ENCODE measurements around the gene SHLD1. TPM values are rescaled to one million over a fixed set of nuclear protein-coding genes. Genes with fewer than 3 reads are reported as not detected.

The SHLD1 gene
- total RNA-seq, 1 donor from 2014 or later, result 4.1 TPM

GRCh38 chr20:5785146-5785545, 34.9 kb downstream of the SHLD1 start:
- H3K27ac Mint-ChIP-seq, result peak overlapping the region; percentile 78
- H3K36me3 Mint-ChIP-seq, result peaks cover 5% of the 10 kb centered on the region
- no peaks in the 10 kb centered on the region for H3K27me3 Mint-ChIP-seq
- no peak for DNase-seq (ENCODE audit: extremely low spot score, unreplicated experiment)
- no peak overlapping the region for H3K4me3 Mint-ChIP-seq
- TF ChIP-seq CTCF (conservative IDR thresholded peaks at IDR 0.05), result no peak
- peaks cover 31% of the 10 kb centered on the region for H3K4me1 Mint-ChIP-seq (ENCODE audit: unreplicated experiment)
- peaks cover 5% of the 10 kb centered on the region for H3K9me3 Mint-ChIP-seq

GRCh38 chr20:5786930-5787795, 37.0 kb downstream of the SHLD1 start:
- H3K4me1 Mint-ChIP-seq (ENCODE audit: unreplicated experiment), result peaks cover 24% of the 10 kb centered on the region
- H3K27me3 Mint-ChIP-seq, result no peaks in the 10 kb centered on the region

DNA sequence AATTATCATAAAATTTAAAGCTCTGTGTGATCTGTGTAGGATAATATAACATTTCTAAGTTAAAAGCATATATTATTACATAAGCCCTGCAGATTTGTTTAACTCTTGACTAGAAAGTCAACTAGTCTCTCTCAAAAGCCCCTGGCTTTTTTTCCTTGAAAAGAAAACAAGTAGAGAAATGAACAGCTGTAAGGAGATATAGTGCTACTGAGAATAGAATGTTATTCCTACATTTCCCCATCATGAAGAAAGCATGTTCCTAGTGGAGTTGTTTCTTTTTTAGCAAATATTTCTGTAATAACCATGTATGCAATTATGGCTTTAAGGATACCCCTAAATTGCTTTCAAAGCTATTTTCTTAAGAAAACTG, 37.6 kb downstream of the SHLD1 start:
- no peaks in the 10 kb centered on the region for H3K36me3 Mint-ChIP-seq
- peaks cover 5% of the 10 kb centered on the region for H3K9me3 Mint-ChIP-seq
- H3K4me1 Mint-ChIP-seq (ENCODE audit: unreplicated experiment), result peaks cover 22% of the 10 kb centered on the region
- no peak overlapping the region for H3K4me3 Mint-ChIP-seq
- TF ChIP-seq CTCF (conservative IDR thresholded peaks at IDR 0.05), result no peak
- DNase-seq (ENCODE audit: extremely low spot score, unreplicated experiment), result no peak
- H3K27me3 Mint-ChIP-seq, result no peaks in the 10 kb centered on the region
- no peak overlapping the region for H3K27ac Mint-ChIP-seq

More at GRCh38 chr20:5786930-5787795, 37.0 kb downstream of the SHLD1 start:
- no peak for TF ChIP-seq CTCF (conservative IDR thresholded peaks at IDR 0.05)
- Mint-ChIP-seq H3K4me3 (no peak overlapping the region), H3K9me3 (peaks cover 5% of the 10 kb centered on the region), H3K36me3 (no peaks in the 10 kb centered on the region), H3K27ac (peak overlapping the region; percentile 11)
- DNase-seq (ENCODE audit: extremely low spot score, unreplicated experiment), result no peak

DNA sequence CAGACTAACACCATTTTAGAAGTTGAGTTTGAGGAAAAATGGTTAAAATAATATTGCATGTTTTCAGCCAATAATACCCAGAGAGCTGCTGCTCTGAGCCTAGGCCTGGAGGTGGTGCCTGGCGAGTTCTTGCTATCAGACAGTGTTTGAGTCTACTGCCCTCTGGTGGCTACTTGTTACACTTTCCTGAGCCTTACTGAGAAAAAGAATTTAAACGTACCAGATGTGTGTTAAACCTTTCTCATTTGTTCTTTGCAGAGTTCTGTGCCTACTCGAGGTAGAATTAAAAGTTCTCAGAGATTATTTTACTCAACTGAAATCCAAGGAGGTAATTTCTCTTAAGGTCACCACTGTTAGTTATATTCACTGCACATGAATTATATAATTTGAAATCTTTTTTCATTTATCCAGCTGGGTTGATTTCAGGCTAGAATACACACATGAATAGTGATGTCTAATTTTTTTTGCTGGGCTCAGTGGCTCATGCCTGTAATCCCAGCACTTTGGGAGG, 38.2 kb downstream of the SHLD1 start:
- TF ChIP-seq CTCF (conservative IDR thresholded peaks at IDR 0.05), result peak; percentile 94

DNA sequence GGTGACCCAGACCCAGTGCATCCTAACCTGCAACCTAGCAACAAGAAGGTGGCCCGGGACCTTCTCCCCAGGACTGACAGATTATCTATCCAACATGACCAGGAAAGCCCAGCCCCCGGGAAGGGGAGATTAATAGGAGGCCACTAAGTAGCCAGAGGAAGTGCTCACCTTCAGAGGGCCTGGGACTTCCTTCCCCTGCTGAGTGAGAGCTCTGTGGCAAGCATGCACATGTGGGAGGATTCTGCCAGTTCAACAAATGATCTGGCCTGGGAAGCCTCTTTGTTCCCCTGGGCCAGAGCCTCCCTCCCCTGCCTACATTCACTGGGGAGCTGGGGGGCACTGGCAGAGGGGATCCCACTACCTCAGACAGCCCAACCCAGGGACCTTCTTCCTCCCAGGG, 39.6 kb downstream of the SHLD1 start:
- Mint-ChIP-seq H3K27me3 (no peaks in the 10 kb centered on the region), H3K4me1 (ENCODE audit: unreplicated experiment) (peaks cover 20% of the 10 kb centered on the region), H3K27ac (no peak overlapping the region), H3K36me3 (peaks cover 4% of the 10 kb centered on the region), H3K4me3 (no peak overlapping the region), H3K9me3 (peaks cover 4% of the 10 kb centered on the region)
- TF ChIP-seq CTCF (conservative IDR thresholded peaks at IDR 0.05), result no peak
- DNase-seq (ENCODE audit: extremely low spot score, unreplicated experiment), result no peak

More for the DNA sequence above, 38.2 kb downstream of the SHLD1 start:
- no peak overlapping the region for H3K4me3 Mint-ChIP-seq
- no peaks in the 10 kb centered on the region for H3K36me3 Mint-ChIP-seq
- H3K9me3 Mint-ChIP-seq, result peaks cover 5% of the 10 kb centered on the region
- peaks cover 22% of the 10 kb centered on the region for H3K4me1 Mint-ChIP-seq (ENCODE audit: unreplicated experiment)
- peak overlapping the region; percentile 55 for H3K27ac Mint-ChIP-seq
- H3K27me3 Mint-ChIP-seq, result no peaks in the 10 kb centered on the region
- DNase-seq (ENCODE audit: extremely low spot score, unreplicated experiment), result peak; percentile 71

Measured in type B pancreatic cell (in vitro differentiated cells).